GM12878 (cell line): ENCODE data around the gene HIF1AN. TPM values are rescaled to one million over a fixed set of nuclear protein-coding genes. Genes with fewer than 3 reads are reported as not detected.

Experiments
- ATAC-seq: fragments of 200-7000 bp; cut with Tn5 transposase; 3 replicates; pipeline ENCODE4 v1.9.1; 2020; ENCODE audit warnings: mild to moderate bottlenecking, moderate library complexity
- BruUV-seq: library from RNA; stranded (reverse); fragments of 400-500 nt; replicated peaks from 2 replicates; lab custom pipeline; 2021; lab: Mats Ljungman, UMichigan
- CTCF ChIA-PET: fragments of 300-600 bp; sonication (Branson Sonifier 250); formaldehyde crosslinking; extraction: SDS; loops from one replicate; lab custom pipeline; 2021; ENCODE audit warnings: inconsistent platforms; lab: Yijun Ruan, JAX
- POLR2A ChIA-PET: fragments of 350-600 bp; formaldehyde crosslinking; extraction: SDS; loops from one replicate; lab custom pipeline; 2021; ENCODE audit warnings: inconsistent platforms; lab: Charles Lee
- RAD21 ChIA-PET: fragments of 300-600 bp; sonication (Branson Sonifier 250); formaldehyde crosslinking; loops from one replicate; lab custom pipeline; 2023; ENCODE audit warnings: antibody characterized with exemption; ENCODE audit not compliant: unreplicated experiment; lab: Charles Lee
- SMC1A ChIA-PET: fragments of 300-600 bp; sonication (Branson Sonifier 250); formaldehyde crosslinking; loops from one replicate; lab custom pipeline; 2023; ENCODE audit not compliant: unreplicated experiment, uncharacterized antibody; lab: Charles Lee
- DNase-seq: peaks from one replicate; pipeline ENCODE4 v3.0.0-alpha.2; 2011; ENCODE audit warnings: low read depth, low spot score
- FAIRE-seq: peaks from 3 replicates; lab custom pipeline; 2011; peaks lifted over from hg19 to GRCh38; lab: Jason Lieb, UNC
- H2AFZ ChIP-seq: 2 replicates; pipeline ENCODE4 v1.6.0; 2011; ENCODE audit warnings: low read depth, low read length, control low read depth; ENCODE audit not compliant: control insufficient read depth
- H3K27ac ChIP-seq: 2 replicates; pipeline ENCODE4 v1.5.1; 2011; ENCODE audit warnings: control low read depth; ENCODE audit not compliant: control insufficient read depth, insufficient read depth
- H3K27me3 ChIP-seq, 2 experiments: replicated peaks in 1 of 2; 2 replicates each; pipeline versions ENCODE4 v1.6.0 to v1.6.1; 2011; ENCODE audit warnings: low read length in 1 of 2; ENCODE audit not compliant: control insufficient read depth in 2 of 2, insufficient read depth in 2 of 2
- H3K36me3 ChIP-seq, 2 experiments: 2 replicates each; pipeline ENCODE4 v1.5.1; 2011; ENCODE audit warnings: low read length in 1 of 2; ENCODE audit not compliant: control insufficient read depth in 2 of 2, insufficient read depth in 2 of 2
- H3K4me1 ChIP-seq: 2 replicates; pipeline ENCODE4 v1.6.1; 2011; ENCODE audit warnings: mild to moderate bottlenecking, low read length, moderate library complexity, mixed read lengths; ENCODE audit not compliant: control insufficient read depth, insufficient read depth
- H3K4me2 ChIP-seq: 2 replicates; pipeline ENCODE4 v1.6.0; 2011; ENCODE audit warnings: control low read depth; ENCODE audit not compliant: control insufficient read depth, insufficient read depth
- H3K4me3 ChIP-seq: fragments of 200-600 bp; sonication (generic); 2 replicates; pipeline ENCODE4 v1.5.1; 2016
- H3K79me2 ChIP-seq: 2 replicates; pipeline ENCODE4 v1.6.0; 2011; ENCODE audit warnings: low read length; ENCODE audit not compliant: control insufficient read depth, insufficient read depth
- H3K9ac ChIP-seq: 2 replicates; pipeline ENCODE4 v1.8.0; 2011; ENCODE audit warnings: low read length, control low read depth, mixed read lengths; ENCODE audit not compliant: control insufficient read depth, insufficient read depth
- H3K9me3 ChIP-seq: replicated peaks from 3 replicates; pipeline ENCODE4 v1.5.1; 2011; ENCODE audit warnings: mild to moderate bottlenecking, low read length; ENCODE audit not compliant: control insufficient read depth, insufficient read depth
- H4K20me1 ChIP-seq: 2 replicates; pipeline ENCODE4 v1.6.0; 2011; ENCODE audit not compliant: control insufficient read depth, insufficient read depth
- ASH2L ChIP-seq: fragments of 300-600, 200-600 bp; sonication (generic); IDR thresholded peaks from 2 replicates; pipeline ENCODE4 v1.6.1; 2017; ENCODE audit warnings: low read depth, mild to moderate bottlenecking, borderline replicate concordance
- BHLHE40 ChIP-seq, 2 experiments: fragments of 450-650 bp in 1 of 2; IDR thresholded peaks; 2 replicates each; pipeline ENCODE4 v1.6.1; 2011 to 2017; ENCODE audit warnings: low read depth in 2 of 2, borderline replicate concordance in 1 of 2, improper control_type of control experiment in 1 of 2, low read length in 1 of 2, mild to moderate bottlenecking in 1 of 2
- CEBPB ChIP-seq, 2 experiments: fragments of 150-350 bp in 1 of 2; IDR thresholded peaks; 2 replicates each; pipeline ENCODE4 v1.6.1; 2012 to 2014; ENCODE audit warnings: low read depth in 2 of 2, low read length in 2 of 2, borderline replicate concordance in 1 of 2, inconsistent platforms in 1 of 2
- EZH2 ChIP-seq: IDR thresholded peaks from 2 replicates; pipeline ENCODE4 v1.6.1; 2012; ENCODE audit warnings: low read depth, mild to moderate bottlenecking, control low read depth, inconsistent platforms, low read length, borderline replicate concordance; ENCODE audit not compliant: control insufficient read depth
- IKZF2 ChIP-seq, 2 experiments: fragments of 450-650 bp; IDR thresholded peaks; 2 replicates each; pipeline ENCODE4 v1.6.1; 2017; ENCODE audit warnings: mild to moderate bottlenecking in 2 of 2, moderate library complexity in 2 of 2
- KLF5 ChIP-seq: fragments of 450-650 bp; IDR thresholded peaks from 2 replicates; pipeline ENCODE4 v1.6.1; 2014; ENCODE audit warnings: mild to moderate bottlenecking; ENCODE audit not compliant: partially characterized antibody
- MTA3 ChIP-seq: IDR thresholded peaks from 2 replicates; pipeline ENCODE4 v1.6.1; 2012; ENCODE audit warnings: low read length, inconsistent platforms, borderline replicate concordance
- POU2F2 ChIP-seq: IDR thresholded peaks from 3 replicates; pipeline ENCODE4 v1.6.1; 2011; ENCODE audit warnings: low read depth, mild to moderate bottlenecking, low read length, borderline replicate concordance
- RUNX3 ChIP-seq: IDR thresholded peaks from 2 replicates; pipeline ENCODE4 v1.6.1; 2012; ENCODE audit warnings: low read length, inconsistent platforms
- SIN3A ChIP-seq: IDR thresholded peaks from 2 replicates; pipeline ENCODE4 v1.6.1; 2012; ENCODE audit warnings: low read depth, low read length, improper control_type of control experiment
- STAT1 ChIP-seq: fragments of 450-650 bp; conservative IDR thresholded peaks from 2 replicates; pipeline ENCODE4 v1.6.1; 2014; ENCODE audit warnings: antibody characterized with exemption, mild to moderate bottlenecking
- YY1 ChIP-seq: IDR thresholded peaks from 2 replicates; pipeline ENCODE4 v1.6.1; 2011; ENCODE audit warnings: low read depth, mild to moderate bottlenecking, low read length
- WGBS: methylation state at CpG from one replicate; pipeline ENCODE4 v1.1.6; 2016; ENCODE audit warnings: low lambda C conversion rate; ENCODE audit not compliant: insufficient replicate concordance, insufficient coverage; ENCODE audit errors: missing lambda C conversion rate; 5-methylcytosine and 5-hydroxymethylcytosine counted together
- in situ Hi-C: fragments of 300-500 bp; cut with MboI; formaldehyde crosslinking; loops from 9 replicates; pipeline ENCODE4 v1.14.3; 2018; ENCODE audit warnings: mixed read lengths
- intact Hi-C: fragments of 100-400 bp; cut with micrococcal nuclease; formaldehyde crosslinking; loops from one replicate; pipeline ENCODE4 v1.14.2; 2022; ENCODE audit not compliant: unreplicated experiment
- polyA plus RNA-seq, 11 experiments: library from polyadenylated mRNA; depleted of rRNA in 4 of 11; unstranded in 6 of 11; stranded (reverse) in 5 of 11; fragments of >200 nt; fragmentation: Nextera tagmentation in 4 of 11; fragmentation: Illumina TruSeq in 1 of 11; extraction: Ambion mirVana in 4 of 11; extraction: Trizol in 1 of 11; gene quantifications; 1 replicate in 1 of 11; 2 replicates in 10 of 11; pipeline versions ENCODE4 v1.2.1 to v1.2.3, GENCODE V29; 2011 to 2016; ENCODE audit warnings: inconsistent platforms in 2 of 11, missing spikeins in 2 of 11, low read depth in 1 of 11
- total RNA-seq, 4 experiments: library from RNA; depleted of rRNA in 3 of 4; stranded (reverse); fragments of >200 nt in 3 of 4; fragmentation: Illumina TruSeq in 1 of 4; extraction: Trizol in 1 of 4; gene quantifications; 2 replicates each; pipeline versions ENCODE4 v1.2.1 to v1.2.3, GENCODE V29; 2013 to 2021

Gene HIF1AN
- total and polyA plus RNA-seq, 10 of the 15 experiments (the other 5 are each of a cell fraction or from before 2014, with no cell fraction given): 1.9 to 37.2 (median 15.2) TPM

- TF ChIP-seq ASH2L (no peak), EZH2 (no peak)
Observed at GRCh38 chr10:100509241-100509840, 26.4 kb upstream of the HIF1AN start (continued).

GRCh38 chr10:100510533-100511308 lies 25.0 kb upstream of the HIF1AN start:
- Histone ChIP-seq H3K4me2 (0 out of 2 replicates have a peak overlapping the region, but pooled peaks have one; percentile 0), H3K4me3 (no peak overlapping the region), H3K27me3 (no peaks in the 10 kb centered on the region), H3K4me1 (peaks cover 8% of the 10 kb centered on the region; the same call in 1 of the 2 replicates), H3K36me3 (peaks cover 0 to 5% of the 10 kb centered on the region in 2 experiments), H3K27ac (no peak overlapping the region), H2AFZ (no peak overlapping the region), H4K20me1 (0 out of 2 replicates have a peak, but pooled peaks cover 3% of the 10 kb centered on the region), H3K9ac (no peak overlapping the region), H3K79me2 (no peaks in the 10 kb centered on the region)
- ChIA-PET RAD21 (no interaction called here), SMC1A (interaction anchor here (0.8 to 2.6 kb wide), 5 partner anchors 8 to 167 kb away, joined by 3 to 10 read pairs (median 3); no protein-coding TSS in a partner anchor), POLR2A (no interaction called here)
- in situ Hi-C loops (no loop called here), intact Hi-C loops (loop anchor here (5.0 kb wide), 1 partner anchor 663 kb away; no protein-coding TSS in a partner anchor)
- BruUV-seq: no TSS peak
- peak; percentile 89 for ATAC-seq
- no peak for DNase-seq
- 72% methylated on average over 7 of the region's 7 CpGs for WGBS
- no peak for FAIRE-seq
- TF ChIP-seq POU2F2 (no peak), KLF5 (no peak), RUNX3 (peak; percentile 70), IKZF2 (IDR thresholded peaks at IDR 0.05) (no peak), SIN3A (no peak), BHLHE40 (IDR thresholded peaks at IDR 0.05; ENCODE audit: borderline replicate concordance in 1 of 2, low read depth in 2 of 2, low read length in 1 of 2) (0 out of 4 replicates have a peak, but pooled peaks of 1 of the 2 experiments have one; percentile 13), CEBPB (IDR thresholded peaks at IDR 0.05; ENCODE audit: borderline replicate concordance in 1 of 2, low read depth in 2 of 2, low read length in 2 of 2) (no peak), STAT1 (no peak), YY1 (no peak), MTA3 (no peak)
- TF ChIP-seq, all 136 proteins: peak for 2
- no peaks in the 10 kb centered on the region for H3K9me3 ChIP-seq
- CTCF ChIA-PET: interaction anchor here (0.8 to 4.6 kb wide), 12 partner anchors 7 to 378 kb away, joined by 3 to 40 read pairs (median 4); partner anchors contain the start of gene HIF1AN
